GM10847 (cell line): ENCODE data around the gene YOD1.

Experiments
- POLR2A ChIP-seq: IDR thresholded peaks from 2 replicates; pipeline ENCODE4 v1.6.1; 2011; ENCODE audit not compliant: insufficient read length; ENCODE audit errors: extremely low read depth

Gene YOD1

DNA sequence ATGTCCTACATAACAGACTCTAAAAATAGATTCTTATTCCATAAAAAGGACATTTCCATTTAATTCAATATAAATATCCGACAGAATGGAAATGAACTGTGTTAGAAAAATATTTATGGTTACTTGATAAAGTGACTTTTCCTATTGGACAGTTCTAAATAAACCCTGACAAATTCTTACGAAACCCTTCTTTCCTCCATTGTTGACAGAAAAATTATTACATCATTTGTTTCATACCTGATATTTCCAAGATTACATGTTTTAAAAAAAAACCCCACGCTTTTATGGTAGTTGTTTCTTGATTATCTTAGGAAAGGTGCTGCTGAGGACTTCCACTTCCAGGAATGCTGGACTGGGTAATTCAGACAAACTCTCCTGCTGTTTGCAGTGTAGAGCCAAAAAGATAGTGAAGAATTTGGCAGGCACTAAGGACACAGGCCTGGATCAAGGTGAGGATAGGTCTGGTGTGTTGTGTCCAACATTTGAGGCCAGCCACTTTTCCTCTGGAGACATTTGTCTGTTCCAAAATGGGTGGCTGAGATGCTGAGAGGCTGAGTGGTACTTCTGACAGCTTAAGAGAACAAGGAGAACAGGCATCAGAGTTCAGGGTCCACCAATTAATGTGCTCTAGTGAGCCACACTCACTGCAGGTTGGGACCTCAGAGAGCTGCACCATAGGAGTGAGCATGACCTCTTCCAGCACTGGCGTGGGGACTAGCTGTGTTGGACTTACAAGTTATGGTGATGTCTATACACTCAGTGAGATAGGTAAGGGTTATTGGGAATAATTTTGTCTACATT is 11.4 kb downstream of the YOD1 start:
- TF ChIP-seq POLR2A, result no peak

DNA sequence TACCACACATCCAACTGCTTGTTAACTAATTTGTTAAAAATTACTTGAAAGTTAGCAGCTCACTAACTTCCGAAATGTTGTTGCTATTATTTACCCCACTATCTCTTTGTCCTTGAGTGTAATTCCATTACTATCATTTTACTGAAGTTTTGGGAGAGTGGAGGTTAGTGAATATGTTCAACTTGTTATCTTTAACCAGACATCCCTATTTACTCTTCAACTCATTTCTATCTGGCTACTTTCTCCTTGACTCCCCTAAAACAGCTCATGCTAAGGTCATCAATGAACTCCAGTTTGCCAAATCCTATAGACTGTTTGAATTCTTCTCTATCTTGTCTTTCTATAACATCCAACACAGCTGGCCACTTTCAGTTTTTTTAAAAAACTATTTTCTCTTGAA is 14.1 kb downstream of the YOD1 start:
- no peak for TF ChIP-seq POLR2A

DNA sequence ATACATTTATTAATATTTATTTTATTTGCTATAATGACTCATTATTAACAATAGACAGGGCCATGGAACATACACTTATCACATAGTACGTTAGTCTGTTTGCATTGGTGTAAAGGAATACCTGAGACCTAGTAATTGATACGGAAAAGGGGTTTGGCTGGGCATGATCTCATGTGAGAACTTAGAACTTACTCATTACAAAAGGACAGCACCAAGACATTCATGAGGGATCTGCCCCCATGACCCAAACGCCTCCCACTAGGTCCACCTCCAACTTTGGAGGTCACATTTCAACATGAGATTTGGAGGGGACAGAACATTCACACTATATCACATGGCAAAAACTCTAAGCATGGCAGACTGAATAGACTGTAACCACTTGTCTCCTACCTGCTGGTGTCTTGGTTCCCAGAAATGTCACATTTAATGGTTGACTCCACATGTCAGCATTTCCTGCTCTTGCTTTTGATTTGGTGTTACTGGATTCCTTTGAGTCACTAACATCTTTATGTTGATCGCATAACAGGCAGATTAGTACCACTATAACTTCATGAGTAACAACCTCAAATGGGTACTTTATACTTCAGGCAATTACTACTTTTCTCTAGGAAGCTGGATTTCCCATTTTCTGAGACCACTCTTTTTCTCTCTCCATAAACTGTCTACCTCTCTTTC is 15.0 kb downstream of the YOD1 start:
- no peak for TF ChIP-seq POLR2A

DNA sequence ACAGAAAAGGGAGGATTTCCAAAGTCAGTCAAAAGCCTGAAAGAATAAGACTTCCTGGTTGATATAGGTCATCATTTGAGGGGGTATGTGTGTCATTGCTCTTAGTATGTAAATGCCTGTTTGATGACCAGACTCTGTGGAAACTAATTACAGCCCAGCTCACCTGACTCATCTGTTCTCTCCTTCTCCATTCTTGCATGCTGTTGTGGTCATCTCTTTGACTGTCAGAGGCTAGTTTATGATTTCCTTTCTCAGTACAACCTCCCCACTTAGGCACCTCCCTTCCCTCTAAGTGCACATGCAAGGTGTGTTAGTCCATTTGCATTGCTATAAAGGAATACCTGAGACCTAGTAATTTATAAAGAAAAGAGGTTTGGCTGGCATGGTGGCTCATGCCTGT is 16.0 kb downstream of the YOD1 start:
- TF ChIP-seq POLR2A, result no peak

DNA sequence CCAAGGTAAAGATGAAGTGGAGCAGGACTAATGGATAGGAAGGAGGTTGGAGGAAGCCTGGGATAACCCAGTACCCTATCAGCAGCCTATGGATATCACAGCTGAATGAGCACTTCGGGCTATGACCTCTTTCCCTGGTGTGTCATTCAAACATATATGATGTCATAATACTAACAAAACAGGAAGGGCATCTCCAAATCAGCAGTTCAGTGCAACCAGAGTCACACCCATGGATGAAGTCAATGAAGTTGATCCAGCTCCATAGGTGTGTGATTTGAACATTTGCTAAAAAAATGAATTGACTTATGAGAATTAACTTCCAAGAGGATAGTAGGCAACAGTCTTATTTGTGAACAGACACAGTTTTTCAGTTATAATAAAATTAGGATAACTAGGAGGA is 16.8 kb downstream of the YOD1 start:
- no peak for TF ChIP-seq POLR2A

DNA sequence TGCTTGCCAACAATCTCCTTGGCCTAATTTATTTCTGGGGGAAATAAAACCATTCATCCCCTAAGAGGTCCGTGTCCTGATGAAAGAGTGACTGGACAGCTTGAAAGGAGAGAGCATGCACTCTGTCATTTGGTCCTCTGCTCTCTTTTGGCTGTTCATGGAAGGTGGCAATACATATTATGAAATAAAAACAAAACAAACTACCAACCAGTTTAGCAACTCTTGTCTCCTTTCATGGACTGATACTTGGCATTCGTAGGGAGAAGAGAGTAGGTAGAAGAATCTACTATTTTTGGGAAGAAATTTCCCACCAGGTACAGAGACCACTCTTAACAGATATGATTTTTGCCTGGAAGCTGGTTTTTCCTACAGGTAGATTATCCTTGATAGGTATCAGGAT is 17.7 kb downstream of the YOD1 start:
- no peak for TF ChIP-seq POLR2A

DNA sequence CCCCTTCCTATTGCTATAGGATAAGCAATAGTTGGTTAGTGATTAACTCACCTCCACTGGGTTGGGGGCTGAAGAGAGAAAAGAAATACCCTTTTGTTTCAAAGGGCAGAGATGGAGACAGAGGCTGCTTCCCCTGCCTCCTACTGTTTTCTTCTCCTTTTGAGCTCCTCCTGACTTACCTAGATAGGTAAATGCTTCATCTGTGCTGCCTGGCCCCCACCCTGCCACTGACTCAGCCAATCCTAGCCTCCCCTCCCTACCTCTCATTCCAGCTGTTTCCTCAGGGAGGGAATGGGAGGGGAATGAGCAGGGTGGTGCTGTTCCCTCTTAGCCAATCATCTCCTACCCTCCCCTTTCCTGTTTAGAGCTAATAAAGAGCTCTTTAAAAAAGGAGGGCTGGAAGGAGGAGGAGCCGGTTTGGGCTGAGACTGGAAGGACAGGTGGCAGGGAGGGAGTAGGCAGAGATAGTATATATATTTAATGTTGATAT is 18.4 kb downstream of the YOD1 start, which contains the start of gene C1orf116:
Gene C1orf116, minus strand, starts transcription at position 229 of the 490 bp plus-strand sequence. CDS start 5,158 bp downstream, outside the sequence.
- no peak for TF ChIP-seq POLR2A

DNA sequence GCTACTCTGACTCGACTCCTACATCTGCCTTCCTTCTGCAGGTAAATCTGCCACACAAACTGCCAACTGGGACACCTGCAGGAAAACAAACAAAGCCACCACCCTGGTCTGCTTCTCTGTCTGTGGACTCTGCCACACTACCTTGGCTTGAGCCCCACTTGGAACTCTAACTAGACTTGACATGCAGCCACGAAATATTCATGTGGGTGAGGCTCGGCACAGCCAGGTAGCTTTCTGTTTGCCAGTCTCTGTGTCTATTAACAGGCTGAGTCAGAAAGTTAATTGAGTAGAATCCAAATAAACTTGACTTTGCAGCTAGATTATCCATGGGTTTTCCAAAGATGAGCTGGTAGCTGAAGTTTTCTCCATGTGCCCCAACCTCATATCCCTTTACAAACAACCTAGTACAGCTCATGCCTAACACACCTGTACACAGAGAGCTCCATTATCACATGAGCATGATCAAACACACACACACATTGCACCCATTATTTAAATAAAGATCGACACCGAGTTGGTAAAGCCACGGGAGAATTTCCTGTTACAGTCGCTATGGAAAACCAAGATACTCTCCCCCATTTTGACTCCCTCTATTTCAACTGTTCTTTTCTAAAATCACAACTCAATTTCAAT is 19.3 kb downstream of the YOD1 start:
- TF ChIP-seq POLR2A, result no peak

DNA sequence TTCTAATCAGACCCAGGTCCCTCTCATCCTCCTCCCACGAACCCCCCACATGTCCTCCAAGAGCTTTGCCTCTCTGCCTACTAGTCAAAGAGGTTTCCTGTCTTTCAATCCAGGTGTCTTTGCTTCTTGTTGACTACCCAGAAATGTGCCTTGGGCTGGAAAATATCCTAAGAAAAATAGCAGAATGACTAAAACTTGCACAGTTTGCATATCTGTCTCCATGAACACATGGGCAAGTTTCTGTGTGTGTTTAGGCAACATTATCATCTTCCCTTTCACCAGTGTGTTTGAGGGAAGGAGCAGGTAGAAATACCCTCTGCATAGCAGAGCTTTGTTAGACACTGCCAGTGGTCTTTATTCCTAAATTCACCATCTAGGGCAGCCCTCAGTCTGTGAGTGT is 20.0 kb downstream of the YOD1 start:
- no peak for TF ChIP-seq POLR2A

DNA sequence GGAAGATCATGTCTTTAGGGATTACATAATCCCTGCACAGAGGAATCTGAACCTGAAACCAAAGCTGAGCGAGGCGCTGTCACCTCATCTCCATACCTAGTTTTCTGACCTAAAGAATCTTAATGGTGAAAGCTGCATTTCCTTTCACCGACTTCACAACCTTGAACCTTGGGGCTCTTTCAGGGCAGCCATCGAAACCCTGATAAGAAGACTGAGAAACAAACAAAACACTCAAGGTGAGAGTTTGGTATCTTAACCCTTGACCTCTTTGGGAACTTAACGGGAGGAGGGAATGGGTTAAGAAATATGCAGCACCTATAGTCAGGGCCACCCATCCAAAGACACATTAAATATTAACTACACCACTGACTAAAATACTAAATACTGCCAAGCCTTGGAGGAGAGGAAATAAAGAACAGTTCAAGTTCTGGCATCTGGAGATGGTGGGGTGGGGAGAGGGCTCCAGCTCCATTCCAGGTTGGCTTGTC is 20.4 kb downstream of the YOD1 start:
- TF ChIP-seq POLR2A, result no peak

DNA sequence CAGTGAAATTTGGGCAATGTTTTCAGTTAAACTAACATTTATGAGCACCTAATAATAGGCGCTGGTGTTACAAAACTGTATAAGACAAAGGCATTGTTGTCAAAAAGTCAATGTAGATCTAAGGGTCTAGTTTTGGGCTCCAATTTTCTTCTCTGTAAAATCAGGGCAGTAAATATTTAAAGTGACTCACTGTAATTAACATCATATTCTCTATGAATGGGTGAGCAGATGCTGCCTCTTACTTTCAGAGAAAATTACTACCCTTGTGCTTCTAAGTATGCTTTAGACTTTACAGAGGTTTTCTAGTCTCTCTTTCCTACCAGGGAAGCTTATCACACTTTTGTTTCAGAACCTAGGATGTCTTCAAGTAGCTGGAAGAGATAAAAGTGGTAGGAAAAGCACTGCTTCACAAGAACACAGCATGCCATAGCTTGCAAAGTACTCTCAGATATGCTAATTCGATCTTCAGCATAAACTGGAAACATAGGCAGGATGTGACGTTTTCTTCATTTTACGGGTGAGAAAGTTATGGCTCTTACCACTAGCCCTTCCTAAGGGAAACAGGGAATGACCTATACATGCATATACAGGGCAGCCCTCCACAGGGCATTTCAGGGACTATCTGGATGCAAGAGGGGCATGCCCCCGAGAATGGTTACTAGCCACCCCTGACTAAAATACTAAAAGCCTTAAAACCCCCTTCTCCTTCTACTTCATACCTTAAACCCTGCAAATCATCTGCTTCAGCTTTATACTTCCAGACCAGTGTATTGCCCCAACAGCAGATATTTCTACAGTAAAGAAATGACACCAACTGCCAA is 21.1 kb downstream of the YOD1 start:
- no peak for TF ChIP-seq POLR2A

DNA sequence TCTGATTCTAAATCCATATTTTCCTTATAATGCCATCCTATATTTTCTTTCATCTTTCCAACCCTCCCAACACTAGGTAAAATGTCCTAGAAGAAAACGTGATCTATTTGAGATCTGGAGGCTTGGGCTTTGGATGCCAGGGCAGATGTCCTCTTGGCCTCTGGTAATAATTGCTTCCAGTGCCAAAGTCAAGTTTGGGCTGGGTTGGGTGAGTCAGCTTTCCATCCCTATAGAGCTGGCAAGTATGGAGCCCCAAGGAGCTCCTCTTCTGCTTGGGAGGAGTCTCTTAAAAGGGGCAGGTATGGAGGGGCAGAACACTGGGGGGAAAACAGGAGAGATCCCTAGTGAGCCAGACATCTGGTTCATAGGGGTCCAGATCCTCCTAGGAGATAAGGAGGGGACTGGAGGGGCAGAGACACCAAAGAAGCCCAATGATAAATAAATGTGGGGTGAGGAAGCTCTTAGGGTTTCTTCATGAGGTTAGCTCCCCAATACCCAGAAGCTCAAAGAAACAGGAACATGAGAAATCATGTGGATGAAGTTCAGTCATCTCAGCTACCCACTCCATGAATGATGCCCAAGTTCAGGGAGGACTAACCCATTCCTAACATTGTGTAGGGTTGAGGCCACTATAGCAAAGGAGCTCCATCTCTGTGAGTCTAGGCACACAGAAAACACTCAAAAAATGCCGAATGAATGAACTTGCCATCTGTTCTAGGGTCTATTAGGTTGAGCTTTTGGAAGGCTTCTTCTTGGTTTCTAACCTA is 21.9 kb downstream of the YOD1 start:
- no peak for TF ChIP-seq POLR2A

DNA sequence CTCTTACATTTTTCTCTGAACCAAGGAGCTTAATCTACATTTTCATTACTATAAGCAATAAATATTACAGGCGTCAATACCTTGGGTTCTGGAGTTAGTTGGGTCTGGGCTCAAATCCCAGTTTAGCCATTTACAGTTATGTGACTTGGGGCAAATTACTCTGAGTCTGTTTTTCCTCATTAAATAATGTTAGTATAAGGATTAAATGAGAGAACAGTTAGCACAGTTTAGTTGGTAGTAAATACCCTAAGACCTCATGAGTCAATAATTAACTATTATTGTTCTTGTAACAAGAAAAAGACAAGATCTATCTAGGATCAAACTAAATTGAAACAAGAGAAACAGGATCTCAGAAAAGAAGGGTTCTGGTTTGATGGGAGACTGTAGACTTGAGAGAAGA is 23.1 kb downstream of the YOD1 start:
- no peak for TF ChIP-seq POLR2A

DNA sequence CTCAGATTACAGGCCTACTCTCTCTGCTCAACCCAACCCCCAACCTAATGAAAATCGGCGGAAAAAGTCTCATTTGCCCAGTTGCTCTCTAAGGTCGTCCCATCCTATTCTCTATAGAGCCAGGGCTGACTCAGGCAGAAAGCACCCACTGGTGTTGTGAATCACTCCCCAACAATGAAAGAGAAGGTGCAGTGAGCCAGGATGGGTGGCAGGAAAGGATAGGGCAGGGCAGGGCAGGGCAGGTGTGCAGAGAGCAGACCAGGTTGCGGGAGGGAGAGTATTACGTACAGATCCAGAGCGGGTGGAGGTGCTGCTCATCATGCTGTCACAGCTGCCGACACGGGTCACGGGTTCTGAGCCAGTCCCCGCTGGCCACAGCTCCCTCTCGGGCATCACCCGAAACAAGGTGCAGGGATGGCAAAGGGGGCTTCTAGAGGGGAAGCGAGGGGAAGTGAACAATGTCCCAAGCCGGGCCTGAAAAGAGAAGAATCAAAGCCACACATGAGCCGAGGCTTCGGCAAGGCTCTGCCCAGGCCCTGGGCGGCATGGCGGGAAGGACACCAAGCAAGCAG is 23.7 kb downstream of the YOD1 start:
- TF ChIP-seq POLR2A, result no peak
